Coronary artery (tissue), 2 donors: ENCODE data around the gene STAC2.

ENCODE experiments used
- DNase-seq: peaks from one replicate; pipeline ENCODE4 v3.0.0-alpha.2; 2017; ENCODE audit warnings: low spot score
- H3K27ac ChIP-seq, 2 donors: fragments of 200-600 bp; sonication (generic); one replicate each; pipeline ENCODE4 v1.5.1; 2016 to 2019
- H3K4me3 ChIP-seq: fragments of 200-600 bp; sonication (generic); 2 replicates; pipeline ENCODE4 v1.5.1; 2016; ENCODE audit warnings: mild to moderate bottlenecking, moderate library complexity
- TF ChIP-seq, protein P1 (sequence below): fragments of 200-600 bp; sonication (generic); IDR thresholded peaks from one replicate; pipeline ENCODE4 v1.5.1; 2019; ENCODE audit warnings: antibody characterized with exemption

Gene STAC2

DNA sequence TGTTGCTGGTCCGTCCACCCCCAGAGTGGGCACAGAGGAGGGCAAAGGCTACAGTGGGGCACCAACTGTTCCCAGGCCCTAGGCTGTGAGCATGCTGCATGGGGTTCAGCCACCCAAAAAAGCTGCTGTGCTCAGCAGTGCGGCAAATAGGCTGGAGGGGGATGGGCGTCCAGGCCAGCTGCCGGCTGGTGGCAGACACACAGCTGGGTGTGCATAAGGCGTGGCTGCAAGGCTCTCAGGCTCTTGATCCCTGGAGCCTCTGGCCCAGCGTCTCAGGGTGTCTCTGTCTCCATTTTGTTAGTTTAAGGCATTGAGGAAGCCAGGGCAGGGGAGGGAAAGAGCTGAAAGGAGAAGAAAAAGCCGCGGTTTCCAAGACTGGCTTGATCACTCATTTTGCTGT, 16.9 kb downstream of the STAC2 start:
- peak overlapping the region in 1 of 2 donors; percentile 68 for H3K27ac ChIP-seq
- peak overlapping the region; percentile 71 for H3K4me3 ChIP-seq
- TF ChIP-seq, protein P1, sequence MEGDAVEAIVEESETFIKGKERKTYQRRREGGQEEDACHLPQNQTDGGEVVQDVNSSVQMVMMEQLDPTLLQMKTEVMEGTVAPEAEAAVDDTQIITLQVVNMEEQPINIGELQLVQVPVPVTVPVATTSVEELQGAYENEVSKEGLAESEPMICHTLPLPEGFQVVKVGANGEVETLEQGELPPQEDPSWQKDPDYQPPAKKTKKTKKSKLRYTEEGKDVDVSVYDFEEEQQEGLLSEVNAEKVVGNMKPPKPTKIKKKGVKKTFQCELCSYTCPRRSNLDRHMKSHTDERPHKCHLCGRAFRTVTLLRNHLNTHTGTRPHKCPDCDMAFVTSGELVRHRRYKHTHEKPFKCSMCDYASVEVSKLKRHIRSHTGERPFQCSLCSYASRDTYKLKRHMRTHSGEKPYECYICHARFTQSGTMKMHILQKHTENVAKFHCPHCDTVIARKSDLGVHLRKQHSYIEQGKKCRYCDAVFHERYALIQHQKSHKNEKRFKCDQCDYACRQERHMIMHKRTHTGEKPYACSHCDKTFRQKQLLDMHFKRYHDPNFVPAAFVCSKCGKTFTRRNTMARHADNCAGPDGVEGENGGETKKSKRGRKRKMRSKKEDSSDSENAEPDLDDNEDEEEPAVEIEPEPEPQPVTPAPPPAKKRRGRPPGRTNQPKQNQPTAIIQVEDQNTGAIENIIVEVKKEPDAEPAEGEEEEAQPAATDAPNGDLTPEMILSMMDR: no peak
- DNase-seq: no peak

DNA sequence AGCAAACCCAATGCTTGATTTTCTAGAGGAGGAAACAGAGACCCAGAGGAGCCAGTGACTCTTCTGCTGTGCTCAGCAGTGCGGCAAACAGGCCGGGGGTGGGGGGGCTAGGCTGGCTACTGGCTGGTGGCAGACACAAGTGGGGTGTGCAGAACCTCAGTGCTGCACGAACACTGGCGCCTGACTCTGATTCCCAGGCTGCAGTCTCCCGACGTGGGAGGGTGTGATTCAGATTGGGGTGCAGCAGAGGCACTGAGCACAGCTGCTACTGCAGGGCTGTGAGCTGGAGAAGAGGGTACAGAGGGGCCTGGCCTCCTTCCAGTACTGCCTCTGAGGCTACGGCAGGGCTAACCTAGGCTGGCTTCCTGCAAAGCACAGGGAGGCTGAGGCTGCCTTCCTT, 17.6 kb downstream of the STAC2 start:
- Histone ChIP-seq H3K4me3 (no peak overlapping the region), H3K27ac (peak overlapping the region in 1 of 2 donors; percentile 68)
- DNase-seq: no peak
- TF ChIP-seq, protein P1: no peak

DNA sequence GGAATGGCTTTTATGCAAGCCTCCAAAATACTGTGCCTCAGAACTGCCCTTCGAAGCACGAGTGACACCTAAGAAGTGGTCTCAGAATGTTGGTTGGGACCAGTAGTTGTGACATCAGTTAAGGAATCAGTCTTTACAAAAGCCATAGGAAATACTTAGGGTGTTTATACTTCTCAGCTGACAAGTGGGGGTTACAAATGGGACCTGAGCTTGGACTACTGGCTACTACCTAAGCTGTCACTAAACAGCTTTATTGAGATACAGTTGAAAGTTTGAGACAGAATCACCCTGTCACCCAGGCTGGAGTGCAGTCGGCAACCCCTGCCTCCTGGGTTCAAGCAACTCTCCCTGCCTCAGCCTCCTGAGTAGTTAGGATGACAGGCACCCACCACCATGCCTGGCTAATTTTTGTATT, 20.6 kb downstream of the STAC2 start:
- Histone ChIP-seq H3K27ac (no peak overlapping the region), H3K4me3 (no peak overlapping the region)
- no peak for DNase-seq
- TF ChIP-seq, protein P1: no peak

DNA sequence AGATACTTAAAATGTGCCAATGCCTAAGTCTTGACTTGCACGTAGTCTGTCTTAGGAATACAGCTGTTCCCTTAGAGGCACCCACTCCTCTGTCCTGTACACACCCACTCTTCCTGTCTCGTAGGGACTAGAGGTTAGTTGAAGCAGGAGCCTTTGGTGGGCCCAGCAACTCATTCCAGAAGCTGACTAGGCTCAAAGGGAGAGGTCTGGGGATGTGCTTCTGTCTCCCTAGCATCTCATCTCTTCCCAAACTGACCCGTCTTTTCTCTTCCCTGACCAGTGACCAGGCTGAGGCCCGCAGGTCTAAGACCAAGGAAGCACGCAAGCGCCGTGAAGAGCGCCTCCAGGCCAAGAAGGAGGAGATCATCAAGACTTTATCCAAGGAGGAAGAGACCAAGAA, 21.5 kb downstream of the STAC2 start:
- TF ChIP-seq, protein P1: no peak
- H3K27ac ChIP-seq: no peak overlapping the region
- no peak for DNase-seq
- H3K4me3 ChIP-seq: no peak overlapping the region

DNA sequence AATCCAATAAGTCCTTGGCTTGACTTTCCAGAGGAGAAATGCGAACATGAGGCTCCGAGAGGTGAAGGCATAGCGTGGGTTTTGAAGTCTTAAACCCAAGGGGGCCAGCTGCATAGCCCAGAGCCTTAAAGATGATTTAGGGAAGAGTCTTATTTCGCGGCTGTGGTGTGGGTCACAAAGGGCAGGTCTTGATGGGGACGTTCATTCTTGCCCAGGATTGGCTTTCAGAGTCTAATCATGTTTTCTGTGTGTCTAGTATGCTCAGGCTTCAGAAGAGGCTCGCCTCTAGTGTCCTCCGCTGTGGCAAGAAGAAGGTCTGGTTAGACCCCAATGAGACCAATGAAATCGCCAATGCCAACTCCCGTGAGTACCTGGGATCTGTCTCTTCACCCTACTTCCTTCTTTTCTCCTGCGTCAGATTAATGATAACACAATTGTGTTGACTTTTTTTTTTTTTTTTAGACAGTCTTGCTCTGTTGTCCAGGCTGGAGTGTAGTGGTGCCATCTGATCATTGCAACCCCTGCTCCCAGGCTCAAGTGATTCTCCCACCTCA, 24.7 kb downstream of the STAC2 start:
- TF ChIP-seq, protein P1: no peak
- Histone ChIP-seq H3K4me3 (peak overlapping the region; percentile 80), H3K27ac (peak overlapping the region; percentile 93 to 94)
- DNase-seq: no peak

DNA sequence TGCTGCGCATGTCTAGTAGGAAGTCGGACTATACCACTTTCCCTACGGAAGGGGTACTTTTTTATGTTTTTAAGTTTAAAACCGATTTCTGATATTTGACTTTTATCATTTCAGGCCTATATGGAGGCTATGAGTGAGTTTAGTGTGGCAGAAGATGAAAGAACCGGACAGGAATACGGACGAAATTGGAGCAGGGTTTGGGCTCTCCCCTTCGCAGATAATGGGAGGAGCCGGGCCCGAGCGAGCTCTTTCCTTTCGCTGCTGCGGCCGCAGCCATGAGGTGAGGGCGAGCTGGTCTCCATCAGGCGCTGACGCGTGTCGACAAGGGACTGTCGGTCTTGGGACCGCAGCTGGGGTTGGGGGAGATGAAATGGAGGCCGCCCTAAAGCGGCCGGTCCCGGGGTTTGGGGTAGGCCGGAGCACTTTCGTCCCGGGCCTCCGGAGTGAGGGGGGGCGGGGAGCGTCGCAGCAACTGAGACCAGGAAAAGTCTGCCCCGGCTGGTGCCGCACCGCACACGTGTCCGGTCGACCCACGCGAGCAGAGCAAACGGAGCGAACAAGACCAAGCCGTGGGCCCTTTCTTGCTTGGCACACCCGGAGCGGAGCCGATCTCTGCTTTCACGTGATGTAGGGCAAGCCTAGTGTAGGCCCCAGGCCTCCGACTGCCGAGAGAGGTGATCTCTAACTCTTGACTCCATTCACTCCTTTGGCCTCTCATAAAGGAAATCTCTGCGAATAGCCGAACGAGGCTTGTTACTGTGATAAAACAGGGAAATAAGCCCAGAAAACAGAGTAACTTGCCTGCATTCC, 25.5 kb downstream of the STAC2 start, which contains the start of gene RPL19:
Gene RPL19, plus strand, starts transcription at position 214 of the 810 bp plus-strand sequence. Its CDS starts 62 bp downstream, at position 276.
- TF ChIP-seq, protein P1: no peak
- peak within 1 kb of the TSS; percentile 80 for H3K4me3 ChIP-seq
- peak; percentile 89 for DNase-seq
- peak within 1 kb of the TSS; percentile 94 to 99 for H3K27ac ChIP-seq

DNA sequence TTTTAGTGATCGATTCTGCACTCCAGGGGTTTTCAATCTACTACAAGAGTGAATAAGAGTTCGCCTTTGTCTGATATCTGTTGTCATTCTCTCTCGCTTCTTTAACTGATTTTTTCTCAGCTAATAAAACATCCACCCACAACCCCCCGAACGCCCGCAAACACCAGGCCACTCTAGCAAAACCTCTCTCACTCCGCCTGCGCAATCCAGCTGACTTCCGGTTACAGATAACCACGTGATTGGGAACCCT, 26.0 kb downstream of the STAC2 start:
- TF ChIP-seq, protein P1: no peak
- Histone ChIP-seq H3K27ac (peak overlapping the region; percentile 93 to 94), H3K4me3 (peak overlapping the region; percentile 80)
- peak; percentile 92 for DNase-seq
